Breast epithelium (tissue), 3 donors: Measurements from ENCODE around the gene LDAH.

Experiments used
- CTCF ChIP-seq, 3 donors: fragments of 450-650 bp; IDR thresholded peaks; one replicate each; pipeline ENCODE4 v1.5.1; 2016 to 2017; ENCODE audit warnings: antibody characterized with exemption in 3 of 3, mild to moderate bottlenecking in 3 of 3, moderate library complexity in 3 of 3
- POLR2A ChIP-seq: fragments of 450-650 bp; IDR thresholded peaks from one replicate; pipeline ENCODE4 v1.6.1; 2016; ENCODE audit warnings: antibody characterized with exemption, mild to moderate bottlenecking, moderate library complexity

- TF ChIP-seq POLR2A, result no peak
- no peak for TF ChIP-seq CTCF (IDR thresholded peaks at IDR 0.05)
Observed at GRCh38 chr2:20766213-20766612, 56.7 kb downstream of the LDAH start.
